Fibroblast of the aortic adventitia (primary cell): ENCODE measurements around the gene AKAP8L. TPM values are rescaled to one million over a fixed set of nuclear protein-coding genes. Genes with fewer than 3 reads are reported as not detected.
A peak's percentile ranks its signal among the peaks of the same experiment; 100 is the strongest.
"Not testable (repeated sequence)": the region's sequence is repeated elsewhere in the genome, so short reads cannot be mapped to it uniquely, and the experiment has no call there.

Source experiments
- DNase-seq: peaks from one replicate; pipeline ENCODE4 v3.0.0-alpha.2; 2010; ENCODE audit warnings: low read depth
- H3K4me3 ChIP-seq: 2 replicates; pipeline ENCODE4 v1.5.1; 2011; ENCODE audit warnings: low read depth, mild to moderate bottlenecking, control low read depth, low read length, moderate library complexity
- total RNA-seq: library from RNA; depleted of rRNA; stranded (reverse); fragments of >200 nt; gene quantifications from 2 replicates; pipeline ENCODE4 v1.2.3, GENCODE V29; 2012; ENCODE audit warnings: low replicate concordance
- TF ChIP-seq, protein P1 (sequence below): IDR thresholded peaks from 2 replicates; pipeline ENCODE4 v1.5.1; 2011; ENCODE audit warnings: mild to moderate bottlenecking, low read length, control low read depth, inconsistent platforms; ENCODE audit not compliant: insufficient read depth

AKAP8L gene
- total RNA-seq, 1 donor: 45.6 TPM

GRCh38 chr19:15354566-15355296 is 64.1 kb downstream of the AKAP8L start:
- peak; percentile 22 for DNase-seq

GRCh38 chr19:15353908-15354307 is 64.9 kb downstream of the AKAP8L start:
- H3K4me3 ChIP-seq: no peak overlapping the region
- no peak for DNase-seq
- TF ChIP-seq, protein P1, sequence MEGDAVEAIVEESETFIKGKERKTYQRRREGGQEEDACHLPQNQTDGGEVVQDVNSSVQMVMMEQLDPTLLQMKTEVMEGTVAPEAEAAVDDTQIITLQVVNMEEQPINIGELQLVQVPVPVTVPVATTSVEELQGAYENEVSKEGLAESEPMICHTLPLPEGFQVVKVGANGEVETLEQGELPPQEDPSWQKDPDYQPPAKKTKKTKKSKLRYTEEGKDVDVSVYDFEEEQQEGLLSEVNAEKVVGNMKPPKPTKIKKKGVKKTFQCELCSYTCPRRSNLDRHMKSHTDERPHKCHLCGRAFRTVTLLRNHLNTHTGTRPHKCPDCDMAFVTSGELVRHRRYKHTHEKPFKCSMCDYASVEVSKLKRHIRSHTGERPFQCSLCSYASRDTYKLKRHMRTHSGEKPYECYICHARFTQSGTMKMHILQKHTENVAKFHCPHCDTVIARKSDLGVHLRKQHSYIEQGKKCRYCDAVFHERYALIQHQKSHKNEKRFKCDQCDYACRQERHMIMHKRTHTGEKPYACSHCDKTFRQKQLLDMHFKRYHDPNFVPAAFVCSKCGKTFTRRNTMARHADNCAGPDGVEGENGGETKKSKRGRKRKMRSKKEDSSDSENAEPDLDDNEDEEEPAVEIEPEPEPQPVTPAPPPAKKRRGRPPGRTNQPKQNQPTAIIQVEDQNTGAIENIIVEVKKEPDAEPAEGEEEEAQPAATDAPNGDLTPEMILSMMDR: no peak

More at GRCh38 chr19:15354566-15355296, 64.1 kb downstream of the AKAP8L start:
- H3K4me3 ChIP-seq: no peak overlapping the region
- TF ChIP-seq, protein P1: no peak

DNA sequence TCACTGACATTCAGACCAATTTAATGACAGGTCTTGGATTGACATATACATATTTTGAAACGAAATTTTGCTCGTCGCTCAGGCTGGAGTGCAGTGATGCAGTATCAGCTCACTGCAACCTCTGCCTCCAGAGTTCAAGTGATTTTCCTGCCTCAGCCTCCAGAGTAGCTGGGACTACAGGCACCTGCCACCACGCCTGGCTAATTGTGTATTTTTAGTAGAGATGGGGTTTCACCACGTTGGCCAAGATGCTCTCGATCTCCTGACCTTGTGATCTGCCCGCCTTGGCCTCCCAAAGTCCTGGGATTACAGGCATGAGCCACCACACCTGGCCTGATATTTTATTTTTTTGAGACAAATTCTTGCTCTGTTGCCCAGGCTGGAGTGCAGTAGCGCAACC is 66.3 kb downstream of the AKAP8L start:
- H3K4me3 ChIP-seq, DNase-seq: not testable (repeated sequence)

- not testable (repeated sequence) for DNase-seq, H3K4me3 ChIP-seq
Observed at GRCh38 chr19:15341328-15341727, 77.5 kb downstream of the AKAP8L start.

- no peak for DNase-seq
- H3K4me3 ChIP-seq: no peak overlapping the region
- TF ChIP-seq, protein P1: no peak
Observed at GRCh38 chr19:15340086-15340485, 78.7 kb downstream of the AKAP8L start.

DNA sequence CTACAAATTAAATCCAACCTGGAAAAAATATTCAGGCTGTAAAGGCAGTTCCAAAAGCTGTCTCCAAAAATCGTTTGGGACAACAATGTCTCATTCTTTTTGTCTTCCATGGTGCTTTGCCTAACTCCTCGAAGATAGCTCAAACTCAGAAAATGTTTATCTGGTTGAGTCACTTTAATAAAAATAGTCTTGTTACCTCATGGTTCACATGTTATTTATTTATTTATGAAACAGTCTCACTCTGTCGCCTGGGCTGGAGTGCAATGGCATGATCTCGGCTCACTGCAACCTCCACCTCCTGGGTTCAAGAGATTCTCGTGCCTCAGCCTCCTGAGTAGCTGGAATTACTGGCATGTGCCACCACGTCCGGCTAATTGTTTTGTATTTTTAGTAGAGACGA is 81.6 kb downstream of the AKAP8L start:
- no peak overlapping the region for H3K4me3 ChIP-seq
- DNase-seq: peak; percentile 70
- TF ChIP-seq, protein P1: no peak

- not testable (repeated sequence) for DNase-seq, H3K4me3 ChIP-seq
Observed at GRCh38 chr19:15335992-15336391, 82.8 kb downstream of the AKAP8L start.

- peak; percentile 37 for DNase-seq
- TF ChIP-seq, protein P1: no peak
- H3K4me3 ChIP-seq: peak within 1 kb of the TSS; percentile 91
Observed at GRCh38 chr19:15332311-15332996, 86.3 kb downstream of the AKAP8L start, which contains the start of gene BRD4. Gene BRD4 (minus strand): TSS chr19:15332539. CDS start chr19:15273099, 59,440 bp downstream.
